Pancreas (tissue), 10 donors: ENCODE measurements around the gene AUTS2. TPM values are rescaled to one million over a fixed set of nuclear protein-coding genes. Genes with fewer than 3 reads are reported as not detected.

Experiments used
- ATAC-seq, 4 donors: fragments of 200-7000 bp; cut with Tn5 transposase; one replicate each; pipeline versions ENCODE4 v1.8.0 to v1.9.1; 2020; ENCODE audit warnings: mild to moderate bottlenecking in 4 of 4, moderate library complexity in 4 of 4
- DNase-seq, 6 donors: peaks; one replicate each; pipeline ENCODE4 v3.0.0-alpha.2; 2020
- FAIRE-seq: peaks from 2 replicates; lab custom pipeline; 2012; peaks lifted over from hg19 to GRCh38; lab: Jason Lieb, UNC
- H3K27ac ChIP-seq, 4 donors: fragments of 200-600 bp; sonication (generic); 1 replicate in 3 of 4; 2 replicates in 1 of 4; pipeline versions ENCODE4 v1.5.0 to v1.8.0; 2020
- H3K27me3 ChIP-seq, 4 donors: fragments of 200-600 bp; one replicate each; pipeline ENCODE4 v1.8.0; 2021
- H3K36me3 ChIP-seq, 3 donors: fragments of 200-600 bp; sonication (generic) in 1 of 3; one replicate each; pipeline versions ENCODE4 v1.5.0 to v1.8.0; 2020 to 2021
- H3K4me1 ChIP-seq, 3 donors: fragments of 200-600 bp; one replicate each; pipeline ENCODE4 v1.8.0; 2021
- H3K4me3 ChIP-seq, 4 donors: fragments of 200-600 bp; sonication (generic) in 2 of 4; one replicate each; pipeline versions ENCODE4 v1.5.0 to v1.8.0; 2020 to 2021
- H3K9me3 ChIP-seq, 4 donors: fragments of 200-600 bp; one replicate each; pipeline ENCODE4 v1.8.0; 2021
- CTCF ChIP-seq, 4 donors: fragments of 200-600 bp; sonication (generic) in 3 of 4; IDR thresholded peaks; one replicate each; pipeline versions ENCODE4 v1.5.0 to v1.8.0; 2021; ENCODE audit warnings: antibody characterized with exemption in 4 of 4
- WGBS, 2 donors: extraction: QIAGEN DNeasy Blood & Tissue Kit; methylation state at CpG; one replicate each; pipeline ENCODE4 v1.1.7; 2013; 5-methylcytosine and 5-hydroxymethylcytosine counted together
- intact Hi-C, 3 donors: fragments of 100-400 bp; cut with DNase I; formaldehyde crosslinking; loops; one replicate each; pipeline versions ENCODE4 v1.11.1 to v1.14.2; 2022
- polyA plus RNA-seq, 2 donors: library from polyadenylated mRNA; stranded (reverse); fragments of 200-250 nt; gene quantifications; one replicate each; pipeline ENCODE4 v1.2.3, GENCODE V29; 2013
- total RNA-seq, 6 donors: library from RNA; stranded (reverse); fragmentation: NEBNext Ultra II Directional in 4 of 6; extraction: Animal tissue kit (Norgen Biotek cat#: 25700) in 4 of 6; gene quantifications; one replicate each; pipeline versions ENCODE4 v1.2.1 to v1.2.4, GENCODE V29; 2021 to 2023
- donor health status: healthy with polysubstance abuse.
- donor health status: DM: no; HTN: no; CAD: no; lungs with moderate emphysema.
- donor health status: DM: no; HTN: no; CAD: no.
- donor health status: control.
- donor health status: control.
- donor health status: Bipolar disorder and iron deficiency.
- donor health status: DM: yes; HTN: yes; CAD: no.
- donor health status: DM: no; HTN: no; CAD: no.
- donor health status: DM: no; HTN: no; CAD: no.
- donor health status: DM: yes; HTN: yes; CAD: no.

AUTS2 gene
- total and polyA plus RNA-seq, 8 donors, result 5.8 to 16.8 (median 9.9) TPM

- H3K9me3 ChIP-seq, result no peaks in the 10 kb centered on the region
- 83 to 85% methylated on average over 11 of the region's 11 CpGs for WGBS, 2 donors
- no peak for TF ChIP-seq CTCF (IDR thresholded peaks at IDR 0.05)
Measured at GRCh38 chr7:70781922-70782311, 1183.6 kb downstream of the AUTS2 start.

GRCh38 chr7:70782796-70783195 lies 1184.5 kb downstream of the AUTS2 start:
- DNase-seq, result no peak
- peaks cover 0 to 11% (median 3%) of the 10 kb centered on the region in 3 donors for H3K36me3 ChIP-seq

More at GRCh38 chr7:70781922-70782311, 1183.6 kb downstream of the AUTS2 start:
- FAIRE-seq (no peak), ATAC-seq (no peak), DNase-seq (no peak)
- intact Hi-C loops, result no loop called here
- Histone ChIP-seq H3K27ac (no peak overlapping the region), H3K4me1 (no peaks in the 10 kb centered on the region), H3K4me3 (no peak overlapping the region), H3K36me3 (peaks cover 0 to 11% (median 3%) of the 10 kb centered on the region in 3 donors), H3K27me3 (no peaks in the 10 kb centered on the region)

GRCh38 chr7:70785427-70785826 lies 1187.2 kb downstream of the AUTS2 start:
- DNase-seq (no peak), FAIRE-seq (no peak), ATAC-seq (no peak)
- H3K36me3 ChIP-seq, result peaks cover 0 to 11% (median 3%) of the 10 kb centered on the region in 3 donors
- H3K4me3 ChIP-seq, result no peak overlapping the region
- no peak overlapping the region for H3K27ac ChIP-seq
- no peaks in the 10 kb centered on the region for H3K9me3 ChIP-seq
- H3K4me1 ChIP-seq, result no peaks in the 10 kb centered on the region
- no peak for TF ChIP-seq CTCF (IDR thresholded peaks at IDR 0.05)
- no peaks in the 10 kb centered on the region for H3K27me3 ChIP-seq
- intact Hi-C loops, result no loop called here
- WGBS, 2 donors, result 91 to 96% methylated on average over 5 of the region's 5 CpGs

More at GRCh38 chr7:70782796-70783195, 1184.5 kb downstream of the AUTS2 start:
- intact Hi-C loops, result no loop called here
- TF ChIP-seq CTCF (IDR thresholded peaks at IDR 0.05), result no peak
- no peaks in the 10 kb centered on the region for H3K27me3 ChIP-seq
- ATAC-seq (no peak), FAIRE-seq (no peak)
- H3K4me1 ChIP-seq, result no peaks in the 10 kb centered on the region
- H3K9me3 ChIP-seq, result no peaks in the 10 kb centered on the region
- H3K27ac ChIP-seq, result no peak overlapping the region
- WGBS, 2 donors, result 77 to 95% methylated on average over 1 of the region's 1 CpG
- H3K4me3 ChIP-seq, result no peak overlapping the region

- intact Hi-C loops, result no loop called here
- FAIRE-seq, result no peak
- H3K36me3 ChIP-seq, result peaks cover 0 to 11% (median 3%) of the 10 kb centered on the region in 3 donors
- DNase-seq, result no peak
- H3K4me1 ChIP-seq, result no peaks in the 10 kb centered on the region
- H3K27me3 ChIP-seq, result no peaks in the 10 kb centered on the region
- no peaks in the 10 kb centered on the region for H3K9me3 ChIP-seq
- WGBS, 2 donors, result 92 to 93% methylated on average over 6 of the region's 6 CpGs
- no peak for ATAC-seq
- no peak overlapping the region for H3K4me3 ChIP-seq
- no peak overlapping the region for H3K27ac ChIP-seq
- no peak for TF ChIP-seq CTCF (IDR thresholded peaks at IDR 0.05)
Measured at GRCh38 chr7:70786076-70786475, 1187.8 kb downstream of the AUTS2 start.

GRCh38 chr7:70787286-70787685 lies 1189.0 kb downstream of the AUTS2 start:
- intact Hi-C loops, result no loop called here
- ATAC-seq (no peak), FAIRE-seq (no peak), DNase-seq (no peak)
- Histone ChIP-seq H3K27ac (no peak overlapping the region), H3K27me3 (no peaks in the 10 kb centered on the region), H3K4me3 (no peak overlapping the region), H3K36me3 (peaks cover 0 to 11% (median 0%) of the 10 kb centered on the region in 3 donors), H3K9me3 (no peaks in the 10 kb centered on the region), H3K4me1 (no peaks in the 10 kb centered on the region)
- WGBS, 2 donors, result 91 to 93% methylated on average over 25 of the region's 25 CpGs
- TF ChIP-seq CTCF (IDR thresholded peaks at IDR 0.05), result no peak
